Islet of Langerhans (tissue), 1 donor: ENCODE data around the gene SLC36A4.
A peak's percentile ranks its signal among the peaks of the same experiment; 100 is the strongest.
"Not testable (repeated sequence)": the region's sequence is repeated elsewhere in the genome, so short reads cannot be mapped to it uniquely, and the experiment has no call there.

Experiments
- FAIRE-seq: peaks from one replicate; lab custom pipeline; 2011; peaks lifted over from hg19 to GRCh38; lab: Jason Lieb, UNC

SLC36A4 gene

GRCh38 chr11:93193731-93194130 lies 4.1 kb downstream of the SLC36A4 start:
- FAIRE-seq: peak; percentile 66

- no peak for FAIRE-seq
Measured at GRCh38 chr11:93192163-93192562, 5.6 kb downstream of the SLC36A4 start.

GRCh38 chr11:93189462-93189861 lies 8.3 kb downstream of the SLC36A4 start:
- FAIRE-seq: no peak

- FAIRE-seq: no peak
Measured at GRCh38 chr11:93188726-93189125, 9.1 kb downstream of the SLC36A4 start.

GRCh38 chr11:93187290-93187689 lies 10.5 kb downstream of the SLC36A4 start:
- FAIRE-seq: peak; percentile 27

GRCh38 chr11:93177891-93178290 lies 19.9 kb downstream of the SLC36A4 start:
- not testable (repeated sequence) for FAIRE-seq

GRCh38 chr11:93169950-93170561 lies 27.7 kb downstream of the SLC36A4 start:
- peak; percentile 98 for FAIRE-seq

GRCh38 chr11:93169143-93169542 lies 28.6 kb downstream of the SLC36A4 start:
- FAIRE-seq: peak; percentile 13

- FAIRE-seq: no peak
Measured at GRCh38 chr11:93166862-93167261, 30.9 kb downstream of the SLC36A4 start.

- FAIRE-seq: no peak
Measured at GRCh38 chr11:93166194-93166593, 31.6 kb downstream of the SLC36A4 start.

GRCh38 chr11:93160808-93161207 lies 37.0 kb downstream of the SLC36A4 start:
- FAIRE-seq: no peak

- FAIRE-seq: no peak
Measured at GRCh38 chr11:93160156-93160555, 37.6 kb downstream of the SLC36A4 start.

- no peak for FAIRE-seq
Measured at GRCh38 chr11:93159721-93160120, 38.1 kb downstream of the SLC36A4 start.

- FAIRE-seq: no peak
Measured at GRCh38 chr11:93155738-93156137, 42.1 kb downstream of the SLC36A4 start.

GRCh38 chr11:93145390-93145915 lies 52.3 kb downstream of the SLC36A4 start:
- no peak for FAIRE-seq

GRCh38 chr11:93143800-93144199 lies 54.0 kb downstream of the SLC36A4 start:
- FAIRE-seq: no peak

GRCh38 chr11:93143186-93143585 lies 54.6 kb downstream of the SLC36A4 start:
- no peak for FAIRE-seq

- FAIRE-seq: no peak
Measured at GRCh38 chr11:93133488-93134109, 64.2 kb downstream of the SLC36A4 start.

- FAIRE-seq: no peak
Measured at GRCh38 chr11:93132836-93133235, 65.0 kb downstream of the SLC36A4 start.

- FAIRE-seq: no peak
Measured at GRCh38 chr11:93131709-93132108, 66.1 kb downstream of the SLC36A4 start.

- FAIRE-seq: no peak
Measured at GRCh38 chr11:93128574-93128973, 69.2 kb downstream of the SLC36A4 start.

GRCh38 chr11:93123351-93123898 lies 74.4 kb downstream of the SLC36A4 start:
- FAIRE-seq: no peak

- no peak for FAIRE-seq
Measured at GRCh38 chr11:93122535-93123235, 75.1 kb downstream of the SLC36A4 start.
